ENCODE data around the gene CLTA. TPM values are rescaled to one million over a fixed set of nuclear protein-coding genes. Genes with fewer than 3 reads are reported as not detected.

The CLTA gene
- total and polyA plus RNA-seq, 2 of the 8 experiments (the other 6 are each of a cell fraction or from before 2014, with no cell fraction given): 137 to 236 TPM

GRCh38 chr9:36152741-36153438, 37.8 kb upstream of the CLTA start (continued):
- TF ChIP-seq CHD7 (IDR thresholded peaks at IDR 0.05; ENCODE audit: insufficient replicate concordance, low read length) (no peak), JUN (IDR thresholded peaks at IDR 0.05; ENCODE audit: low read depth, low read length) (no peak), HDAC2 (IDR thresholded peaks at IDR 0.05; ENCODE audit: borderline replicate concordance in 1 of 2, low read depth in 2 of 2, low read length in 2 of 2) (no peak), RXRA (IDR thresholded peaks at IDR 0.05; ENCODE audit: insufficient read depth, low read depth, low read length) (no peak), CBX8 (IDR thresholded peaks at IDR 0.05; ENCODE audit: borderline replicate concordance, low read depth, low read length) (no peak), MAFK (IDR thresholded peaks at IDR 0.05; ENCODE audit: low read depth, low read length) (no peak), SP2 (IDR thresholded peaks at IDR 0.05; ENCODE audit: low read length) (no peak), PHF8 (conservative IDR thresholded peaks at IDR 0.05; ENCODE audit: low read depth, low read length) (no peak), SAP30 (IDR thresholded peaks at IDR 0.05; ENCODE audit: insufficient read depth, insufficient replicate concordance, low read length) (no peak), EZH2 (IDR thresholded peaks at IDR 0.05; ENCODE audit: low read depth, low read length, severe bottlenecking) (no peak)

Data from H1 (cell line).